ENCODE results near the gene PLIN4.

Gene PLIN4

GRCh38 chr19:4452230-4452990, 65.9 kb downstream of the PLIN4 start:
- DNase-seq = no peak

All from NCI-H82 (cell line).